Spinal cord (tissue), 10 donors: ENCODE measurements around the gene KRT33B. TPM values are rescaled to one million over a fixed set of nuclear protein-coding genes. Genes with fewer than 3 reads are reported as not detected.

Experiments
- DNase-seq, 6 donors: peaks; one replicate each; pipeline versions ENCODE4 v3.0.0 to v3.0.0-alpha.2; 2013 to 2015; ENCODE audit warnings: low spot score in 6 of 6, low read depth in 4 of 6
- H3K27ac ChIP-seq: one replicate; pipeline ENCODE4 v1.5.1; 2013; ENCODE audit warnings: low read depth, low read length, control low read depth
- H3K27me3 ChIP-seq: one replicate; pipeline ENCODE4 v1.6.1; 2013; ENCODE audit warnings: low read length; ENCODE audit not compliant: control insufficient read depth, insufficient read depth
- H3K36me3 ChIP-seq: one replicate; pipeline ENCODE4 v1.6.1; 2013; ENCODE audit warnings: low read length; ENCODE audit not compliant: control insufficient read depth, insufficient read depth
- H3K4me1 ChIP-seq: one replicate; pipeline ENCODE4 v1.6.1; 2013; ENCODE audit warnings: low read length; ENCODE audit not compliant: control insufficient read depth, insufficient read depth
- H3K4me3 ChIP-seq: one replicate; pipeline ENCODE4 v1.5.1; 2013; ENCODE audit warnings: low read depth, low read length, control low read depth
- H3K9me3 ChIP-seq: one replicate; pipeline ENCODE4 v1.6.1; 2013; ENCODE audit warnings: low read length; ENCODE audit not compliant: control insufficient read depth, insufficient read depth
- WGBS: methylation state at CpG from one replicate; pipeline ENCODE4 v1.1.5; 2013; ENCODE audit warnings: missing lambda C conversion rate; ENCODE audit not compliant: insufficient coverage; 5-methylcytosine and 5-hydroxymethylcytosine counted together
- polyA plus RNA-seq, 2 donors: library from polyadenylated mRNA; unstranded; fragments of 120-200 nt; gene quantifications; one replicate each; pipeline ENCODE4 v1.2.1, GENCODE V29; 2013; ENCODE audit not compliant: insufficient read length in 2 of 2
- total RNA-seq, 2 donors: library from RNA; depleted of rRNA in 1 of 2; stranded (reverse); fragments of 120-200 nt in 1 of 2; fragments of >200 nt in 1 of 2; gene quantifications; one replicate each; pipeline versions ENCODE4 v1.2.3 to v1.2.4, GENCODE V29; 2013 to 2014
- donor health status: healthy.

KRT33B gene
- total and polyA plus RNA-seq, 4 donors: 0.20 to 0.44 TPM; not detected in 2

DNA sequence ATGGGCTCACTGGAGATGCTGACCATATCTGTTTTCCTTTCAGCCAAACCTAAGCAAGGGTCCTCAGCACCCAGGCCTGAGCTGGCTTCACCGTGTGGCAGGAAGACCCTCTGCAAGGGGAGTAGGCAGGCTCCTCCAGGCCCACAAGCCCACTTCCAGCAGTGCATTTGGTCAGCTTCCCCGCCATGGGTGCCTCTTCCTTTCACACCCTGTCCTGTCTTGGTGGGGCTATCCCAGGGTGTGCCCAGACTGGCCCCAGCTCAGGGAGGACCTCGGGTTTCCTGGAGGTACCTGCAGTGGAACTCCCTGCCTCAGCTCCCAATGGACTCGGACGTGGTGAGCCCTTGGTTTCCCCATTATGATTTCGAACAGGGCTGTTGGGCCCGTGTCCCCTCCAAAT is 41.4 kb downstream of the KRT33B start:
- WGBS: 85% methylated on average over 7 of the region's 7 CpGs
- no peak overlapping the region for H3K4me3 ChIP-seq
- H3K27me3 ChIP-seq: no peaks in the 10 kb centered on the region
- no peak for DNase-seq
- peaks cover 11% of the 10 kb centered on the region for H3K4me1 ChIP-seq
- H3K27ac ChIP-seq: no peak overlapping the region
- H3K36me3 ChIP-seq: no peaks in the 10 kb centered on the region
- H3K9me3 ChIP-seq: no peaks in the 10 kb centered on the region

DNA sequence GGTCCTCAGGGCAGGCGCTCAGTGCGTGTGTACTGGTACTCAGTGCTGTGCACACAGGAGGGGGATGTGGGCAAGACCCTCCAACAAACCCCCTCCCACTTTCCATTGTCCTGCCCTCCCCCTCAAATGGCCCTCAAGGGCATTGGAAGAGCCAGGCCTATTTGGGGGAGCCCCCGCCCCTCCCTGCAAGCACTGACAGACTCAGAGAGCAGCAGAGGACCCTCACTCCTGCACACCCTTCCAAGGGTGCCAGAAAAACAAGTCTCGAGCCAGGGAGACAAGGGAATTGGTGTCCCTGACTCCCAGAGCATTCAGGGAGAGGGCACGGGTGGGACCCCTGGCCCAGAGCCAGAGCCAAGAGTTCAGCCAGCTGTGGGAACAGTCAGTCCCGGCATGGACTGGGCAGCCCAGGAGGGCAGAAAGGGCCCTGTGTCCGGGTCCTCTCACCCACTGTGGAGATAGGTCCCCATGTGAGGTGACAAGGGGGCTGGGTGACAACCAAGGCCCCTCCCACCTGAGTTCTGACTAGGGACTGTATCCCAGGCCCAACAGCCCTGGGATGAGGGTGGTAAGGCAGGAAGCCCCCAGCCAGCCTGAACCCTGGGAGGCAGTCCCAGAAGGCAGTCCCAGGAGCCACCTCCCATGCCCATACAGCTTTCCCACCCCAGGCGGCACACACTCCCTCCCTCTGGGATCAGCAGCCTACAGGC is 42.0 kb downstream of the KRT33B start:
- no peak for DNase-seq
- 82% methylated on average over 8 of the region's 8 CpGs for WGBS
- no peak overlapping the region for H3K4me3 ChIP-seq
- H3K27me3 ChIP-seq: no peaks in the 10 kb centered on the region
- H3K4me1 ChIP-seq: peaks cover 11% of the 10 kb centered on the region
- H3K36me3 ChIP-seq: no peaks in the 10 kb centered on the region
- no peaks in the 10 kb centered on the region for H3K9me3 ChIP-seq
- no peak overlapping the region for H3K27ac ChIP-seq

DNA sequence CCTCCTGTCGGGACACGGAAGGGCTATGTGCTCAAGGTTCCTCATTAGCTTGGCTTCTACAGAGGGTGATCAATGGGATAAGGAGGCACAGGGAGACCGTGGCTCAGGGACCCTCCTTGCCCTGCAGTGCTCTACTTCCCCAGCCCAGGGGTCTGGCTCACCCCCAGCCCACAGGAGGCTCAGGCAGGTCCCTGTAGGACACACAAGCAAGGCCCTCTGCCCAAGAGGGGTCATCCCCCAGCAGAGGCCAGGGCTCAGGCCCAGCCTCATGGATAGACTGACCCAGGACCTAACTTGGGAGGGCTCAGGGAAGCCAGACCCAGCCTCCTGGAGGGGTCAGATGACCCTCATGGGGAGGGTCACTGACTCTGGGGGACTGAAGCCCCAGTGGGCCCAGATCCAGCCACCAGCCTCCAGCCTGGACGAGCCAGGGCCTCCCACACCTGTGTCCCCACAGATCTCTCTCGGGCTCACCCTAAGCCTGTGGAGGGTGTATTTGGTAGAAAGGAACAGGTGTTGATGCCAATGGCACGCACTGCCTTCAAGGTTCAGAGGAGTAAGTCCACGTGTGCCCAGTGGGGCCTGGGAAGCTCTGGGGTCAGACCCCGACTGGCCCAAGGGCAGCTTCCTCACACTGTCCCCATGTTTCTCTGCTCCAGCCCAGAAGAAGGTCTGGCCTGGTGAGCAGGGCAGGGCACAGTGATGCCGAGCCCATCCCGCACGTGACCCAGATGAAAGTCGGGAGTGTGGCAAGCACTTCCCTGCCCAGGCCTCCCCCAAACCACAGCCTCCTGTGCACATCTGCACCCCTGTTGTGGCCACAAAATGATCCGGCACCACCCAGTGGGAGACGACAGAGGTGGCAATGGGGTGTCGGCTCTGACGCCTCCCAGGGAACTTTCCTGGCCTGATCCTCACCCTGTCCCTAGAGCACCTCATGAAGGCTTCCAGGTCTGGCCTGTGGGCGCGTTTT is 43.2 kb downstream of the KRT33B start:
- 86% methylated on average over 17 of the region's 18 CpGs for WGBS
- no peak overlapping the region for H3K27ac ChIP-seq

DNA sequence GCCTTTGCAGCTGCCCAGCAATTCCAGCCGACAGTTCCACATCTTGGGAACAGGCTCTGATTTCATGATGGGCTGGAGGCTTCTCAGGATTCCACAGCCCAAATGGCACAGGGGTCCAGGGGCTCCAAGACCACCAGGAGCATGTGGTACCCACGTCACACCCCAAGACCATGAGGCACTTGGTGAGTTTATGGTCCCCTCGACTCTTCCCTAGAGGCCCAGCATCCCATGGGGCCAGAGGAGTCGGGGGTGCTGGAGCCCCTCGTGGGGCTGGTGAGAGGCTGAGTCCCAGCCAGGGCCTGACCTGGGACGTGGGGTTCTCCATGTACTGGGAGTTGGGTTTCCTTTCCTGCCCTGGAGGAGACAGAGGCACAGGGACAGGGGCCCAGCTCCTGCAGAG is 44.0 kb downstream of the KRT33B start:
- no peaks in the 10 kb centered on the region for H3K36me3 ChIP-seq
- H3K27me3 ChIP-seq: no peaks in the 10 kb centered on the region
- H3K4me3 ChIP-seq: no peak overlapping the region
- H3K9me3 ChIP-seq: no peaks in the 10 kb centered on the region
- H3K4me1 ChIP-seq: peaks cover 11% of the 10 kb centered on the region
- WGBS: 75% methylated on average over 6 of the region's 6 CpGs
- no peak for DNase-seq
- no peak overlapping the region for H3K27ac ChIP-seq

More for the DNA sequence above, 43.2 kb downstream of the KRT33B start:
- Histone ChIP-seq H3K36me3 (no peaks in the 10 kb centered on the region), H3K4me1 (peaks cover 11% of the 10 kb centered on the region), H3K4me3 (no peak overlapping the region), H3K27me3 (no peaks in the 10 kb centered on the region), H3K9me3 (no peaks in the 10 kb centered on the region)
- DNase-seq: no peak

DNA sequence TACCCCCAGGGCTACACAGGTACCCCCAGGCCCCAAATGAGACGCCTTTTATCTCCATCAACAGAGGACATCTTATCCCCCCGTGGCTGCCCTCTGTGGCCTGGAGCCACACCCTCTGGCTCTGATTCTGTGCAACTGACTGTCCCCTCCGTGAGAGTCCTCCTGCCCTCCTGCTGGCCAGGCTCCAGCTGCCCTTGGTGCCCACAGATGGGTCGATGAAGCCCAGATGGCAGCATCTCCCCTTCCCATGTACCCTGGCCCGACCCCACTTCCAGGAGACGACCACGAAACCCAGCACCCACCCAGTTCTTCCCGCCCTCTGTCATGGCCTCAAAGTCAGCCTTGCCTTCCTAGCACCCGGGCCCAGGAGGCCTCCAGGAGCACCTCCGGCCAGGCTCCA is 44.5 kb downstream of the KRT33B start:
- Histone ChIP-seq H3K4me1 (peaks cover 11% of the 10 kb centered on the region), H3K4me3 (no peak overlapping the region), H3K36me3 (no peaks in the 10 kb centered on the region), H3K27me3 (no peaks in the 10 kb centered on the region), H3K27ac (no peak overlapping the region), H3K9me3 (no peaks in the 10 kb centered on the region)
- DNase-seq: no peak
- WGBS: 79% methylated on average over 7 of the region's 10 CpGs

DNA sequence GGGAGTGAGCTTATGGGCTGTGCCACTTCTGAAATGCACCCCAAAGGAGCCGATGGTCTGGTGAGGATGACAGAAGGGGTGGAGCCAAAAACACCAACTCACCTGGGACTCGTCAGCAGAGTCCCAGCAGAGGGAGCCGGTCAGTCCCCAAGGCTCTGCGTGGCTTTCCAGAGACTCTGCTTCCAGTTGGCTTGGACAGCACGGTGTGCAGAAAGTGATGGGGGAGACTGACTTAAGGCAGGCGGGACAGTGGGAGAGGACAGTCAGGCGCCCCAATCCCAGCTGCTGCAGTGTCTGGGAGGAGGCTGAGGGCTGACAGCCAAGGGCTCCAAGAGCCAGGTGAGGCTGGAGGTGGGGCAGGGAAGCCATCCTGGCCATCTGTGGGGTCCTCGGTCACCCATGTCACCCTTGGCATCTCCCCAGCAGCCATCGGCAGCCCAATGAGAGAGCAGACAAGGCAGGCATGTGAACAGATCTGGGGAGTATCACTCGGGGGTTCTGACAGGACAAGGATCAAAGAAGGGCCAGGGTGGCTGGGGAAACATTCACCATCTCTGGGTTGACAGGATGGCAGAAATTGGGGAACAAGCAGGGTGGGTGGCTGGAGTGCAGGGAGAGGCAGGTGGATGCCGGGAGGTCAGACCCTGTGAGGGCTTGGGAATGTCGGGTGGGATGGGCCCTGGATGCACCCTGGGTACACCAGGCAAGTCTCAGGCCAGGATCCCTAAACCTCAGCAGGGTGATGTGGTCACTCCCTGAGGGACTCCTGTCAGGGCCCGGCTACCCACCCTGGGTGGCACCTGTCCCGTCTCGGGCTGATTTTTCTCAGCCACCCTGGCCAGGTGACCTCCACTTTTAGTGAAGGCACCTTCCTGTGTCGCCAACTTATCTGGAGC is 45.2 kb downstream of the KRT33B start:
- H3K9me3 ChIP-seq: peaks cover 4% of the 10 kb centered on the region
- WGBS: 75% methylated on average over 16 of the region's 16 CpGs
- H3K27me3 ChIP-seq: no peaks in the 10 kb centered on the region
- no peak overlapping the region for H3K27ac ChIP-seq
- H3K36me3 ChIP-seq: no peaks in the 10 kb centered on the region
- H3K4me3 ChIP-seq: no peak overlapping the region
- peaks cover 11% of the 10 kb centered on the region for H3K4me1 ChIP-seq
- DNase-seq: no peak

DNA sequence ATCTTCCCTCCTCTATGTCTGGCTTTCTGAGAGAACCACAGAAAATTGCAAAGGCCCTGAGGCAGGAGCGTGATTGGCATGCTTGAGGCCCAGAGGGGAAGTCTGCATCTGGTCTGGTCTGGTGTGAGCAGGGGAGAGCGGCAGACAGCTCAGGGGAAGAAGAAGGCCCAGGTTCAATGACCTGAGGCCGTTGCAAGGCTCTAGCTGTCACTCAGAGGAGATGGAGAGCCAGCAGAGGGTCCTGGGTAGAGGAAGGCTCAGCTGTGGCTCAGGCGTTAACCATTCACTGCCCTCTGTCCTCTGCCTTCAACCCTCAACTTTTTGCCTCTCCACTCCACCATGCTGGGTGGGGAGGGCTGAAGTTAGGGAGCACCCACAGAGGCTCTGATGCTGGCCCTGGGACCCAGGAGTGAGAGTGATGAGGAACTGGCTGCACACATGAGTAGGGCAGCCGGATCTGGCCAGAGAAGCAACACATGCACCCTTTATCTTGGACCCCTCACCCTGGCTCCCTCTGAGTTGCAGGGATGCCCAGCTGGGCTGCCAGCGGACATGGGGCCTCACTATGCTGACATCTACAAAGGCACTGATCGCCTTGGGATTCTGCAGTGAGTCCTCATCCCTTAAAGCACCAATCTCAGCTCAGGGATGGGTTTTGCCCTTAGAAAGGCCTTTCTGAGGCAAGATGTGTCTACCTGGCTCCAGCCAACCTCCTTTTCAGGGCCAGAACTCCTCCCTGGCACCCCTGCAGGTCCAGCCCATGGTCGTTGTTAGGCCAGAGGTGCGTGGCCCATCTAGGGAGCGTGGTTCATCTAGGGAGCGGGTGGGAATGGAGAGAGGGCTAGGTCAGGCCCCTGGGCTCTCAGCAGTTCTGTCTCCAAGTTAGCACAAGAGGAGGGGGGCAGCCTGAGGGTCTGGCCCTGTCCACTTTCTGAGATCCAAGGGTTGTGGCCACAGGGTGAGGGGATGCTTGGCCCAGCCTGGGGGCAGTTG is 46.4 kb downstream of the KRT33B start:
- no peaks in the 10 kb centered on the region for H3K36me3 ChIP-seq
- no peak overlapping the region for H3K27ac ChIP-seq
- H3K27me3 ChIP-seq: no peaks in the 10 kb centered on the region
- H3K4me1 ChIP-seq: peaks cover 11% of the 10 kb centered on the region
- H3K4me3 ChIP-seq: no peak overlapping the region
- H3K9me3 ChIP-seq: peaks cover 4% of the 10 kb centered on the region
- 83% methylated on average over 10 of the region's 11 CpGs for WGBS
- DNase-seq: no peak

DNA sequence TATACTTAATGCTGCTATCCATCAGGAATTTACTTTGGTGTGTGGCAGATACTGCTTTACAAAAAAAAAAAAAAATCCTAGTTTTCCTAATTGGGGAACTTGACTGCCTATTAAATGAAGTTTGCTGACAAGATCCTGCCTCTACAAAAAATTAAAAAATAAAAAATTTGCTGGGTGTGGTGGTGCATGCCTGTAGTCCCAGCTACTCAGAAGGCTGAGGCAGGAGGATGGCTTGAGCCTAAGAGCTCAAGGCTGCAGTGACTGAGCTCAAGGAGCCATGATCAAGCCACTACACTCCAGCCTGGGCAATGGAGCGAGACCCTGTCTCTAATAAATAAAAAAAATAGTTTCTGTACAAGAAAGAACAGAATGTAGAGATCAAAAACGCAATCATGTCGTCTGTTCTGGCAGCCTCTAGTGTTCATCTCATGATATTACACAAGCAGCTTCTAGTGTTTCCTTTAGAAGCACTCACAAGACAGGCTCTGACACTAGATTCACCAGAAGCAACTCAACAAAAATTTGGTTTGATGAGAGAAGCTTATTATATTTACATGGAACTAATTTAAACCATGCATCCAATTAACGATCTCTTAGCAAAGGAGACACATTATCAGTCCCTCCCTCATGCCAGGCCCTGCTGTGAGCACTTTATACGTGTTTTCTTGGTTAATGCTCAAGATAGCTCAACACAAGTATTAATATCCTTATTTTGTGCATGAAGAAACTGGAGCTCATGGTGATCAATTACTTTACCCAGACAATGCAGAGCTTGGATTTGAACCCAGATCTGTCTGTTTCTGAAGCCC is 47.3 kb downstream of the KRT33B start:
- DNase-seq: peak in 2 of 6 donors; percentile 74 to 85
- H3K9me3 ChIP-seq: peaks cover 4% of the 10 kb centered on the region
- peaks cover 2% of the 10 kb centered on the region for H3K4me1 ChIP-seq
- WGBS: no CpG with 5 or more reads among the region's 5 CpGs
- H3K4me3 ChIP-seq: no peak overlapping the region
- H3K36me3 ChIP-seq: no peaks in the 10 kb centered on the region
- no peaks in the 10 kb centered on the region for H3K27me3 ChIP-seq
- H3K27ac ChIP-seq: no peak overlapping the region
